HL-60 (cell line): ENCODE results near the gene USH2A.

Experiments used
- CTCF ChIP-seq: IDR thresholded peaks from one replicate; pipeline ENCODE4 v1.5.1; 2011; ENCODE audit warnings: low read length, control low read depth, inconsistent platforms; ENCODE audit not compliant: insufficient read depth
- GABPA ChIP-seq: IDR thresholded peaks from 2 replicates; pipeline ENCODE4 v1.6.1; 2012; ENCODE audit warnings: low read depth
- POLR2AphosphoS5 ChIP-seq: IDR thresholded peaks from 2 replicates; pipeline ENCODE4 v1.6.1; 2012; ENCODE audit warnings: low read depth

- TF ChIP-seq POLR2AphosphoS5 (no peak), CTCF (no peak), GABPA (no peak)
Measured at GRCh38 chr1:215583185-215583749, 840.0 kb downstream of the USH2A start.
